Mesenchymal stem cell (in vitro differentiated cells and primary cell): Measurements from ENCODE around the gene EMP2.

Source experiments
- DNase-seq: peaks from one replicate; pipeline ENCODE4 v3.0.0-alpha.2; 2013
- H2AFZ ChIP-seq: one replicate; pipeline ENCODE4 v1.6.1; 2013; ENCODE audit warnings: low read depth, mild to moderate bottlenecking, control low read depth, inconsistent platforms, low read length, moderate library complexity
- H2AK5ac ChIP-seq: 2 replicates; pipeline ENCODE4 v1.6.1; 2013; ENCODE audit warnings: low read length, moderate library complexity, mild to moderate bottlenecking, inconsistent platforms; ENCODE audit not compliant: severe bottlenecking
- H2BK120ac ChIP-seq: one replicate; pipeline ENCODE4 v1.6.1; 2013; ENCODE audit warnings: low read depth, mild to moderate bottlenecking, inconsistent platforms, low read length, moderate library complexity
- H2BK12ac ChIP-seq, 2 experiments: one replicate each; pipeline ENCODE4 v1.6.1; 2013; ENCODE audit warnings: inconsistent platforms in 2 of 2, low read length in 2 of 2, mild to moderate bottlenecking in 2 of 2, moderate library complexity in 2 of 2, control low read depth in 1 of 2
- H2BK15ac ChIP-seq: one replicate; pipeline ENCODE4 v1.6.1; 2013; ENCODE audit warnings: mild to moderate bottlenecking, low read depth, inconsistent platforms; ENCODE audit not compliant: poor library complexity, severe bottlenecking
- H2BK5ac ChIP-seq: 2 replicates; pipeline ENCODE4 v1.6.1; 2013; ENCODE audit warnings: low read depth, mild to moderate bottlenecking, low read length, control low read depth, inconsistent platforms; ENCODE audit not compliant: poor library complexity, severe bottlenecking
- H3K14ac ChIP-seq, 2 experiments: one replicate each; pipeline ENCODE4 v1.6.1; 2013; ENCODE audit warnings: inconsistent platforms in 2 of 2, low read length in 2 of 2, control low read depth in 1 of 2, mild to moderate bottlenecking in 1 of 2, moderate library complexity in 1 of 2
- H3K18ac ChIP-seq, 2 experiments: one replicate each; pipeline ENCODE4 v1.6.1; 2013; ENCODE audit warnings: inconsistent platforms in 2 of 2, low read length in 2 of 2, control low read depth in 1 of 2, low read depth in 1 of 2, mild to moderate bottlenecking in 1 of 2
- H3K23ac ChIP-seq, 2 experiments: one replicate each; pipeline ENCODE4 v1.6.1; 2013; ENCODE audit warnings: inconsistent platforms in 2 of 2, low read length in 2 of 2, mild to moderate bottlenecking in 2 of 2, moderate library complexity in 2 of 2, control low read depth in 1 of 2
- H3K27ac ChIP-seq: 2 replicates; pipeline ENCODE4 v1.5.1; 2013; ENCODE audit warnings: mild to moderate bottlenecking, moderate library complexity, low read length, control low read depth, inconsistent platforms; ENCODE audit not compliant: poor library complexity, severe bottlenecking
- H3K27me3 ChIP-seq, 2 experiments: 2 replicates each; pipeline versions ENCODE4 v1.6.1 to v1.7.0; 2013; ENCODE audit warnings: low read length in 2 of 2, mild to moderate bottlenecking in 2 of 2, moderate library complexity in 2 of 2, control low read depth in 1 of 2, inconsistent platforms in 1 of 2; ENCODE audit not compliant: control insufficient read depth in 1 of 2, insufficient read depth in 1 of 2
- H3K36me3 ChIP-seq, 2 experiments: 2 replicates each; pipeline versions ENCODE4 v1.6.1 to v1.7.0; 2013; ENCODE audit warnings: low read length in 2 of 2, control low read depth in 1 of 2, inconsistent platforms in 1 of 2, low read depth in 1 of 2, mild to moderate bottlenecking in 1 of 2; ENCODE audit not compliant: insufficient read depth in 2 of 2, control insufficient read depth in 1 of 2
- H3K4ac ChIP-seq, 2 experiments: one replicate each; pipeline ENCODE4 v1.6.1; 2013; ENCODE audit warnings: inconsistent platforms in 2 of 2, low read length in 2 of 2, mild to moderate bottlenecking in 2 of 2, moderate library complexity in 2 of 2, control low read depth in 1 of 2, low read depth in 1 of 2
- H3K4me1 ChIP-seq: 2 replicates; pipeline ENCODE4 v1.6.1; 2013; ENCODE audit warnings: low read depth, low read length, control low read depth; ENCODE audit not compliant: control insufficient read depth, insufficient read depth
- H3K4me2 ChIP-seq: 2 replicates; pipeline ENCODE4 v1.6.1; 2013; ENCODE audit warnings: low read length, mild to moderate bottlenecking, inconsistent platforms; ENCODE audit not compliant: poor library complexity, severe bottlenecking
- H3K4me3 ChIP-seq, 2 experiments: 2 replicates each; pipeline versions ENCODE4 v1.5.1 to v1.7.0; 2013; ENCODE audit warnings: low read length in 2 of 2, mild to moderate bottlenecking in 2 of 2, control low read depth in 1 of 2, low read depth in 1 of 2; ENCODE audit not compliant: insufficient read depth in 1 of 2
- H3K79me1 ChIP-seq: replicated peaks from 2 replicates; pipeline ENCODE4 v1.6.1; 2013; ENCODE audit warnings: mild to moderate bottlenecking, control low read depth, low read length, inconsistent platforms; ENCODE audit not compliant: poor library complexity, severe bottlenecking
- H3K9ac ChIP-seq: 2 replicates; pipeline ENCODE4 v1.7.0; 2013; ENCODE audit warnings: mild to moderate bottlenecking, low read length, moderate library complexity
- H3K9me3 ChIP-seq: 2 replicates; pipeline ENCODE4 v1.7.0; 2013; ENCODE audit warnings: mild to moderate bottlenecking, low read length; ENCODE audit not compliant: control insufficient read depth
- H4K8ac ChIP-seq: one replicate; pipeline ENCODE4 v1.6.1; 2013; ENCODE audit warnings: inconsistent platforms, mild to moderate bottlenecking, low read length, moderate library complexity
- H4K91ac ChIP-seq: one replicate; pipeline ENCODE4 v1.6.1; 2013; ENCODE audit warnings: mild to moderate bottlenecking, low read length, inconsistent platforms
- WGBS: methylation state at CpG from one replicate; pipeline ENCODE4 v1.1.7; 2013; ENCODE audit warnings: mixed read lengths; 5-methylcytosine and 5-hydroxymethylcytosine counted together

The EMP2 gene

DNA sequence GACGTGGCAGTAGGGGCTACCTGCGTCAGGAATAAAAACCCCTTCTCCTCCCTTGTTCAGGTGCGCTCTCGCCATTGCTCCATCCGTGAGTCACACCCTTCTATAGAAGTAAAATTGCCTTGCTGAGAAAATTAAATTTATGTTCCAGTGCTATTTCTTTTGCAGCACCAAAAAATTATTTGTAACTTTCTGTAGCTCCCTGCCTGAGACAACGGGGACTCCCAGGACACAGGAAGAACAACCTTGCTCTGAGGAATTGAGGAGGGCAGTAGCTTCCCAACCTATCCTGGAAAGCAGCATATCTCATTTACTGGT is 85.4 kb downstream of the EMP2 start:
- 96% methylated on average over 3 of the region's 6 CpGs for WGBS
- H2AK5ac ChIP-seq, result no peak overlapping the region
- H3K9ac ChIP-seq, result no peak overlapping the region
- no peaks in the 10 kb centered on the region for H3K4me1 ChIP-seq
- no peaks in the 10 kb centered on the region for H3K27me3 ChIP-seq
- H3K36me3 ChIP-seq, result no peaks in the 10 kb centered on the region
- no peak overlapping the region for H3K14ac ChIP-seq
- H3K79me1 ChIP-seq, result no peaks in the 10 kb centered on the region
- H3K9me3 ChIP-seq, result peaks cover 15% of the 10 kb centered on the region
- no peak for DNase-seq
- H2BK12ac ChIP-seq, result no peak overlapping the region
- no peak overlapping the region for H3K18ac ChIP-seq
- no peak overlapping the region for H2BK15ac ChIP-seq
- H3K23ac ChIP-seq, result no peak overlapping the region
- H4K91ac ChIP-seq, result no peak overlapping the region
- no peak overlapping the region for H3K4ac ChIP-seq
- no peak overlapping the region for H2BK5ac ChIP-seq
- no peak overlapping the region for H3K27ac ChIP-seq
- H3K4me3 ChIP-seq, result no peak overlapping the region
- no peak overlapping the region for H3K4me2 ChIP-seq
- no peak overlapping the region for H2AFZ ChIP-seq
- H4K8ac ChIP-seq, result no peak overlapping the region
- no peak overlapping the region for H2BK120ac ChIP-seq

DNA sequence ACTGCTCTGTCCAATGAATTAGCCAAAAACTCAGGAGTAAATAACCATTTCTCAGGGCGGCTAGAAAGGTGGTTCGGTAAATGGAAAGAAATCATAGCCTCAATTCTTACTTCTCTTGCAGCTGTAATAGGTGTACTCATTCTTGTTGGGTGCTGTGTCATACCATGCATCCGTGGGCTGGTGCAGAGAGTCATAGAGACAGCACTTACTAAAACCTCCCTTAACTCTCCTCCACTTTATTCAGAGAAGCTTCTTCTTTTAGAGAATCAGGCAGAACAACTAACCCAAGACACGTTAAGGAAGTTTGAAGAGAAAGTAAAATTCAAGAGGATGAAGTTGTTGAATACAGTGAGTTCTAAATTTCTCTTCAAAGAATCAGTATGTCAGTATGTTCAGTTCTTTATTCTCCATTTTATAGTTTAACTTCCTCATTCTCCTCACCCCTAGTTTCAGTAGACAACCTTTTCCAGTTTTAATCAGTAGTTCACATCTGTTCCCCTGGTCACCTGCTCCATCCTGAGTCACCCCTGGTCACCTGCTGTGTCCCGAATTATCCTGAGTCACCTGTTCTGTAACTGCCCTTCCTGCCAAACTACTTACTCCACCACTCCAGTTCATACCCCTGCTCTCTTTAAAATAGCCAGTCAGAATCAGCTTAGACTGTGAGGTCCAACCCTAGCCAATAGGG is 85.9 kb downstream of the EMP2 start:
- Histone ChIP-seq H3K27ac (no peak overlapping the region), H3K4me1 (no peaks in the 10 kb centered on the region), H3K4me3 (no peak overlapping the region), H3K18ac (no peak overlapping the region), H3K4me2 (no peak overlapping the region), H2AFZ (no peak overlapping the region), H3K23ac (no peak overlapping the region), H4K8ac (no peak overlapping the region), H3K14ac (no peak overlapping the region), H3K36me3 (no peaks in the 10 kb centered on the region), H2BK120ac (no peak overlapping the region), H3K27me3 (no peaks in the 10 kb centered on the region), H3K9me3 (peaks cover 15% of the 10 kb centered on the region), H2BK5ac (no peak overlapping the region), H2BK15ac (no peak overlapping the region), H2AK5ac (no peak overlapping the region), H3K4ac (no peak overlapping the region), H2BK12ac (no peak overlapping the region), H3K79me1 (no peaks in the 10 kb centered on the region), H4K91ac (no peak overlapping the region), H3K9ac (no peak overlapping the region)
- DNase-seq, result no peak
- 72% methylated on average over 4 of the region's 5 CpGs for WGBS

GRCh38 chr16:10493276-10493675 is 87.1 kb downstream of the EMP2 start:
- no peak overlapping the region for H3K4me3 ChIP-seq
- no peak overlapping the region for H3K4ac ChIP-seq
- H3K18ac ChIP-seq, result no peak overlapping the region
- H3K14ac ChIP-seq, result no peak overlapping the region
- no peak overlapping the region for H2AK5ac ChIP-seq
- H2BK15ac ChIP-seq, result no peak overlapping the region
- H3K9ac ChIP-seq, result no peak overlapping the region
- H3K9me3 ChIP-seq, result peaks cover 15% of the 10 kb centered on the region
- no peak overlapping the region for H3K27ac ChIP-seq
- WGBS, result 93% methylated on average over 7 of the region's 8 CpGs
- no peak for DNase-seq
- no peak overlapping the region for H3K23ac ChIP-seq
- H2BK5ac ChIP-seq, result no peak overlapping the region
- H3K4me1 ChIP-seq, result no peaks in the 10 kb centered on the region
- H4K8ac ChIP-seq, result no peak overlapping the region
- H3K4me2 ChIP-seq, result no peak overlapping the region
- H3K36me3 ChIP-seq, result no peaks in the 10 kb centered on the region
- no peak overlapping the region for H2BK120ac ChIP-seq
- no peak overlapping the region for H2BK12ac ChIP-seq
- H3K79me1 ChIP-seq, result no peaks in the 10 kb centered on the region
- H4K91ac ChIP-seq, result no peak overlapping the region
- no peaks in the 10 kb centered on the region for H3K27me3 ChIP-seq
- H2AFZ ChIP-seq, result no peak overlapping the region

GRCh38 chr16:10490141-10490540 is 90.3 kb downstream of the EMP2 start:
- no peak overlapping the region for H2AFZ ChIP-seq
- no peak overlapping the region for H3K14ac ChIP-seq
- no peak for DNase-seq
- H2AK5ac ChIP-seq, result no peak overlapping the region
- H3K9me3 ChIP-seq, result peaks cover 23% of the 10 kb centered on the region
- H2BK12ac ChIP-seq, result no peak overlapping the region
- H3K18ac ChIP-seq, result no peak overlapping the region
- H2BK120ac ChIP-seq, result no peak overlapping the region
- H3K4ac ChIP-seq, result no peak overlapping the region
- no peak overlapping the region for H4K8ac ChIP-seq
- no peaks in the 10 kb centered on the region for H3K4me1 ChIP-seq
- H2BK15ac ChIP-seq, result no peak overlapping the region
- 50% methylated on average over 1 of the region's 1 CpG for WGBS
- no peak overlapping the region for H3K4me3 ChIP-seq
- H3K9ac ChIP-seq, result no peak overlapping the region
- no peak overlapping the region for H3K23ac ChIP-seq
- H3K27me3 ChIP-seq, result no peaks in the 10 kb centered on the region
- no peak overlapping the region for H2BK5ac ChIP-seq
- H3K79me1 ChIP-seq, result no peaks in the 10 kb centered on the region
- no peak overlapping the region for H3K27ac ChIP-seq
- H3K36me3 ChIP-seq, result no peaks in the 10 kb centered on the region
- H3K4me2 ChIP-seq, result no peak overlapping the region
- no peak overlapping the region for H4K91ac ChIP-seq
